Measurements from ENCODE around the gene NUDT17. TPM values are rescaled to one million over a fixed set of nuclear protein-coding genes. Genes with fewer than 3 reads are reported as not detected.
A peak's percentile ranks its signal among the peaks of the same experiment; 100 is the strongest.

Gene NUDT17
- total RNA-seq, 2 experiments from 2014 or later, result 2.8 to 3.8 TPM

DNA sequence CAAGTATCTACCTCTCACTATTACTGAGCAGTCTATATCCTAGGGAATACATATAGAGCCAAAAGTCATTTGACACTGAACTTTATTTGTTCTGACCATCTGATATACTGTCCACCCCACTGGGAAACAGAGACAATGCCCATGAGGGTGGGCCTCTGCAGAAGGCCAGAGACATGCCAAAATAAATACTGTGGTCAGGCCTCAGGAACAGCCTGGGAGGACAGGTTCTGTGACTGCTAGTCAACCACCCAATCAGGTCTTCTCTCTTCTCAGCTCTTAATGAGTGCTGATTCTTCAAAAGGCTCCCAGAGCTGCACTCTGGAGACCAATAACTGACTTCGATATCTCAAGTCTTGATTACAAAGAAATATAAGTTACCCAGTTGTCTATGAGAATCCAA lies 45.7 kb downstream of the NUDT17 start:
- Mint-ChIP-seq H3K27me3 (no peaks in the 10 kb centered on the region), H3K36me3 (no peaks in the 10 kb centered on the region), H3K4me3 (no peak overlapping the region), H3K9me3 (no peaks in the 10 kb centered on the region), H3K27ac (no peak overlapping the region), H3K4me1 (ENCODE audit: low read depth) (peaks cover 7% of the 10 kb centered on the region)
- ChIA-PET CTCF (interaction anchor here (0.6 to 3.6 kb wide), 22 partner anchors 8 to 131 kb away, joined by 3 to 35 read pairs (median 5); partner anchors contain the start of genes HJV, ITGA10, NUDT17 and PIAS3), POLR2A (interaction anchor here (1.8 kb wide), 1 partner anchor 32 kb away, joined by 4 read pairs; no protein-coding TSS in a partner anchor)
- no peak for DNase-seq
- intact Hi-C loops (cut with micrococcal nuclease), result loop anchor here (1.0 kb wide), 1 partner anchor 122 kb away; no protein-coding TSS in a partner anchor

DNA sequence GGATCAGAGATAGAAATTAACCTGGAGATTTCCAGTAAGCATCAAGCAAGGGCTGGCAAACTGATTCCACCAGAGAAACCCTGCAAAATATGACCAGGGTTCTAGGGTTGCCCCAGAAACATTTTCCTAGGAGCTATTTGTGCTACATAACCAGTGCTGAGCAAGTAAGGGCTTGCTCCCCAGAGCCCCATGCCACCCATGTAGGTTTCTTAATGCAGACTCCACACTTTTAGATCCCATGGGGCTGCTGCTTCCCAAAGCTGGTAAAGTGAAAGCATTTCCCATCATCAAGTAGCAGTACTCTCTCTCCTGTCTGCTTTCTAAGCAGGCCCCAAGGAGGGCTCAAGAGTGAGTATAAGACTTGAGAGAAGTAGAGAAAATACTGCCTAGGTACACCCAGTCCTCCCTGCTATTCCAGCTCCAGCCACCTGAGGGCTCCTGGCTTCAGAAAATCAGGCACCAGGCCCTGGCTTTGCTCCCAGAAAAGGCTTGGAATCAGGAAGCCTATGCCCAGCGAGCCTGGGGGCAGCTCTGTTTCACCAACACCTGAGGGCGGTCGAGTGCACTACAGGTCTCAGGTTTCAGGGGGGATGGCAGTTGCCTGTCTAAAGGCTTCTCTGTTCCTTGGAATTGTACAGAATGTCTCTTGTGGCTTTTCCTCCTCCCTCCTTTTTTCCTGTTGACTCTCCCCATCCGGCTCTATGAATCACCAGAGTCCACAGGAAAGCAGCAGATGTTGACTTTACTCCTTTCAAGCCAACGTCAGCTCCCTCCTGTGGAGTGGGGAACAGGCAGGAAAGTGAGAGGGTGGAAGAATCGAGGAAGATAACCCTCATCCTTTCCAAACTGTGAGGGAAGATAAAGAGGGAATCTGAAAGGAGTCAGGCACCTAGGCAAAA lies 46.4 kb downstream of the NUDT17 start:
- no peaks in the 10 kb centered on the region for H3K9me3 Mint-ChIP-seq
- no peaks in the 10 kb centered on the region for H3K27me3 Mint-ChIP-seq
- H3K36me3 Mint-ChIP-seq, result no peaks in the 10 kb centered on the region
- H3K4me3 Mint-ChIP-seq, result no peak overlapping the region
- H3K4me1 Mint-ChIP-seq (ENCODE audit: low read depth), result peaks cover 1% of the 10 kb centered on the region
- intact Hi-C loops (cut with micrococcal nuclease), result loop anchor here (1.0 kb wide), 1 partner anchor 121 kb away; no protein-coding TSS in a partner anchor
- peak; percentile 74 for DNase-seq
- ChIA-PET CTCF (interaction anchor here (0.6 to 3.6 kb wide), 28 partner anchors 9 to 146 kb away, joined by 3 to 35 read pairs (median 4); partner anchors contain the start of genes HJV, ITGA10, LIX1L and NUDT17), POLR2A (interaction anchor here (1.8 kb wide), 1 partner anchor 32 kb away, joined by 4 read pairs; no protein-coding TSS in a partner anchor)
- no peak overlapping the region for H3K27ac Mint-ChIP-seq

DNA sequence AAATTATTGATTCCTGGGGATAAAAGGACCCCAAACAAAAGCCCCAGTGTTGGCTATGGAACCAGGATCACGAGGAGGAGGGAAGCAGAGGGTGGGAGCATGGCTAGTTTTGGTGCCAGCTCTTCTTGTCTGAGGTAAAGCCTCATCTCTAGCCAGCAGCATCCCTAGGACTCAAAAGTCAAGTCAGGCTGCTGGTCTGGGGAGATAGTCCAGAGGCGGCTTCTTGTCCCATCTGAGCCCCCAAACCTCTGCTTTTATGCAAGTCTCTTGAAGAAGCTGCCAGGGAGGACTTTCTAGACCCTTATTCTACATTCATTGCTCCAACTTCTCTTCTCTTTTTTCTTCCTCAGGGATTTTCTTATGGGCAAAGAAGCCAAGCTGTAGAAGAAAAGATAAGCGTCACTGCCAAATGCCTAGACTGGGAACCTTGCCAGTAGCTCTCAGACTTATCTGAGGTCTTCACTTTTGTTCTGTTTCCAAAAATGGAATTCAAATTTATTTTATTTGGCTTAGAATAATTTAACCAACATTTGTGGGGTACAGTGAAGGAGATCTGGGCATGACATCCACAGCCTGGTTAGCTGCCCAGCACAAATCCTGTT lies 47.2 kb downstream of the NUDT17 start:
- Mint-ChIP-seq H3K36me3 (no peaks in the 10 kb centered on the region), H3K4me3 (no peak overlapping the region), H3K27ac (no peak overlapping the region), H3K4me1 (ENCODE audit: low read depth) (no peaks in the 10 kb centered on the region), H3K27me3 (no peaks in the 10 kb centered on the region), H3K9me3 (no peaks in the 10 kb centered on the region)
- ChIA-PET POLR2A (interaction anchor here (1.8 kb wide), 1 partner anchor 33 kb away, joined by 4 read pairs; no protein-coding TSS in a partner anchor), CTCF (interaction anchor here (0.6 to 3.6 kb wide), 21 partner anchors 11 to 145 kb away, joined by 3 to 35 read pairs (median 5); partner anchors contain the start of genes ITGA10, LIX1L, NUDT17 and PIAS3)
- intact Hi-C loops (cut with micrococcal nuclease), result no loop called here
- DNase-seq, result no peak

DNA sequence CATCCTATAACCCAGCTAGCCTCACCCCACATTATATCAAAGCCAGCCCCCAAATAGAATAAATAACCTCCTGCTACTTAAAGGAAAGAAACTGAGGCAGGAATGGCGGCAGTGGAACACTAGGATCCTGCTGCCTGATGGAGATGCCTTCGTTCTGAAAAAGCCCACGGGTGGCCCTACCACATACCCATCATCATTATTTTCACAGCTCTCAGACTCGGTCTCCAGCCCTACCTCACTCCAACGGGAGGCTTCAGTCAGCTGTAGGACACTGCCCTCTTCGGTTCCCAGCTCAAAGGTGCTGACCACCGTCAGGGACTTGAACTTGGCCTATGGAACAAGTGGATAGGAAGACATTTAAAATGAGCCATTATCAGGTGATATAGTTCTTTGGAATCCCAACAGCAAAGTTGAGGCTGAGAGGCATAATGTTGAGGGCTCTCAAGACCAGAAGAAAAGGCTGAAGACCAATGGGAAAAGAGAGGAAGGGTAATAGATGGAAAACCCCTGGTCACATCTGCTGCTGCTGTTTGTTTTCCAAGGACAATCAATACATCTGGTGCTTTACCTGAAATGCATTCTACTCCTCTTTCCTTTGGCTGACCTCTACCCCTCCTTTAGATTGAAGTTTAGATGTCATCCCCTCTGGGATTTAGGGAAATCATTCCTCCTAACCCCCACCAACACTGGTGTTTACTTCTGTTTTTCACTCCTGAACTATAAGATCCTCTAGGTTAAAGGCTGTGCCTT lies 48.1 kb downstream of the NUDT17 start:
- H3K9me3 Mint-ChIP-seq, result no peaks in the 10 kb centered on the region
- H3K36me3 Mint-ChIP-seq, result peaks cover 2% of the 10 kb centered on the region
- ChIA-PET POLR2A (no interaction called here), CTCF (interaction anchor here (0.6 to 3.6 kb wide), 9 partner anchors 16 to 123 kb away, joined by 3 to 35 read pairs (median 5); partner anchors contain the start of genes ITGA10, NUDT17, PIAS3 and RBM8A)
- intact Hi-C loops (cut with micrococcal nuclease), result no loop called here
- DNase-seq, result no peak
- no peak overlapping the region for H3K4me3 Mint-ChIP-seq
- no peaks in the 10 kb centered on the region for H3K27me3 Mint-ChIP-seq
- H3K4me1 Mint-ChIP-seq (ENCODE audit: low read depth), result no peaks in the 10 kb centered on the region
- no peak overlapping the region for H3K27ac Mint-ChIP-seq

DNA sequence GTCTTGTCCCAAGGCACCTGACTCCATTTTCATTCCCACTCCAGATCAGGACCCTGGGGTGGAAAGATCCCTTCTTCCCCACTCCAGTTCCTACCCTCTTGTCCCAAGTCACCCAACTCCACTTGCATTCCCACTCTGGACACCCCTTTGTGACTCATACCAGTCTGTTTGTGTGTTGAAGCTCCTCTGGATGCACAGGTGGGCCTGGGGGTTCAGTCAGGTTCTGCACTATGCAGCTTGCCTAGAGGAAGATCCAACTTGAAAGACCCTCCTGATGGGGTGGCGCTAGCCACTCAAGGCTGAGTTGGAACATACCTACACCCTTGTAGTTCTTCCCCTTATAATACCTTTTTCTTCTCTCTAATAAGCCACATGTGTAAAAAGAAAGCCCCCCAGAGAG lies 50.0 kb downstream of the NUDT17 start:
- peaks cover 2% of the 10 kb centered on the region for H3K36me3 Mint-ChIP-seq
- no peaks in the 10 kb centered on the region for H3K4me1 Mint-ChIP-seq (ENCODE audit: low read depth)
- no peak overlapping the region for H3K4me3 Mint-ChIP-seq
- intact Hi-C loops (cut with micrococcal nuclease), result no loop called here
- ChIA-PET POLR2A (no interaction called here), CTCF (interaction anchor here (1.0 to 2.6 kb wide), 5 partner anchors 9 to 89 kb away, joined by 3 to 16 read pairs (median 3); partner anchors contain the start of gene NUDT17)
- H3K27me3 Mint-ChIP-seq, result no peaks in the 10 kb centered on the region
- DNase-seq, result no peak
- no peak overlapping the region for H3K27ac Mint-ChIP-seq
- H3K9me3 Mint-ChIP-seq, result no peaks in the 10 kb centered on the region

DNA sequence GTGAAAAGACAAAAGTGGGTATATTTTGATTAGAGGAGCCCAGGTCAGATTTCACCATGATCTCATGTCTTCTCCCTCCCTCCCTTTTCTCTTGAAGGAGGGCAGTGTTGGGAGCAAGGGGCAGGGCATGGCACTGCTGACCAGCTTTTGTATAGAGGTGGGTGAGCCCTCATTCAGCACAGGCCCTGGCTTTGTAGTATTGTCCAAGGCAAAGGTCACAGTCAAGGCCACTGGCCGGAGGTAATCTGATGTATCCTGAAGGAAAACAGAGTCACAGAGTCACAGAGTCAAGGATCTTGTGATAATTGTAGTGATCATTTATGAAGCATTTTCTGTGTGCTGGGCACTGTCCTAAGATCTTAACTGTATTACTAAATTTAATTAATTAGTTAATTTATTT lies 52.5 kb downstream of the NUDT17 start:
- H3K4me1 Mint-ChIP-seq (ENCODE audit: low read depth), result no peaks in the 10 kb centered on the region
- ChIA-PET CTCF (no interaction called here), POLR2A (no interaction called here)
- intact Hi-C loops (cut with micrococcal nuclease), result no loop called here
- DNase-seq, result no peak
- H3K36me3 Mint-ChIP-seq, result peaks cover 5% of the 10 kb centered on the region
- H3K9me3 Mint-ChIP-seq, result no peaks in the 10 kb centered on the region
- H3K27me3 Mint-ChIP-seq, result no peaks in the 10 kb centered on the region
- H3K27ac Mint-ChIP-seq, result no peak overlapping the region
- H3K4me3 Mint-ChIP-seq, result no peak overlapping the region

Small RNA genes within 50 kb of the gene (microRNA-seq; reads per million reads assigned to microRNA genes)
- gene MIR6736 (ENCODE audit: borderline microRNAs expressed, borderline number of aligned reads, borderline replicate concordance), result 1.2 reads per million

Other genes starting within 250 kb of the NUDT17 start
- 10 to 100 TPM; 22.7 to 24.9 TPM for gene GPR89A, start 237.6 kb upstream of the NUDT17 start, total RNA-seq
- not detected for gene PDZK1, start 138.3 kb upstream of the NUDT17 start, total RNA-seq
- gene CD160, start 126.1 kb upstream of the NUDT17 start, total RNA-seq, result under 1 TPM; 0.14 to 0.31 TPM
- gene RNF115, start 21.5 kb upstream of the NUDT17 start, total RNA-seq, result 10 to 100 TPM; 10.1 TPM
- 10 to 100 TPM; 27.3 to 28.9 TPM for gene POLR3C, start 21.4 kb upstream of the NUDT17 start, total RNA-seq
- gene PIAS3, start 13.5 kb downstream of the NUDT17 start, total RNA-seq, result 10 to 100 TPM; 17.8 to 17.9 TPM
- under 1 TPM; 0.24 to 0.36 TPM for gene ANKRD35, start 40.2 kb downstream of the NUDT17 start, total RNA-seq
- 1 to 10 TPM; 1.0 to 1.1 TPM for gene ITGA10, start 64.4 kb downstream of the NUDT17 start, total RNA-seq
- 10 to 100 TPM; 22.8 to 25.6 TPM for gene PEX11B, start 73.1 kb downstream of the NUDT17 start, total RNA-seq
- 100 to 1,000 TPM; 275 to 277 TPM for gene RBM8A, start 81.9 kb downstream of the NUDT17 start, total RNA-seq
- gene LIX1L, start 112.4 kb downstream of the NUDT17 start, total RNA-seq, result 10 to 100 TPM; 46.6 to 47.8 TPM
- 1 to 10 TPM; 4.6 to 4.7 TPM for gene ANKRD34A, start 118.9 kb downstream of the NUDT17 start, total RNA-seq
- 10 to 100 TPM; 27.3 to 30.9 TPM for gene POLR3GL, start 119.1 kb downstream of the NUDT17 start, total RNA-seq
- gene TXNIP, start 150.9 kb downstream of the NUDT17 start, total RNA-seq, result 10 to 100 TPM; 82.6 to 88.8 TPM
- not detected for gene HJV, start 176.1 kb downstream of the NUDT17 start, total RNA-seq